WTC11 (cell line): ENCODE measurements around the gene NEURL1B. TPM values are rescaled to one million over a fixed set of nuclear protein-coding genes. Genes with fewer than 3 reads are reported as not detected.

Experiments used
- ATAC-seq: fragments of 200-7000 bp; cut with Tn5 transposase; 2 replicates; pipeline ENCODE4 v1.10.0; 2021; ENCODE audit warnings: mild to moderate bottlenecking, moderate library complexity
- CTCF ChIA-PET: fragments of 300-600 bp; sonication (Branson Sonifier 250); formaldehyde crosslinking; loops from one replicate; lab custom pipeline; 2021; ENCODE audit warnings: antibody characterized with exemption; lab: Charles Lee
- POLR2A ChIA-PET: fragments of 350-600 bp; sonication (Branson Sonifier 250); formaldehyde crosslinking; loops from one replicate; lab custom pipeline; 2021; ENCODE audit warnings: antibody characterized with exemption; lab: Charles Lee
- DNase-seq: peaks from one replicate; pipeline ENCODE4 v3.0.0; 2021; ENCODE audit warnings: low spot score
- H3K27ac Mint-ChIP-seq: 2 replicates; pipeline ENCODE4 v1.8.0; 2021; ENCODE audit warnings: mixed read lengths
- H3K27me3 Mint-ChIP-seq: 2 replicates; pipeline ENCODE4 v1.8.0; 2021; ENCODE audit warnings: low read depth, mild to moderate bottlenecking, moderate library complexity, mixed read lengths
- H3K36me3 Mint-ChIP-seq: 2 replicates; pipeline ENCODE4 v1.8.0; 2021; ENCODE audit warnings: mixed read lengths
- H3K4me1 Mint-ChIP-seq: 2 replicates; pipeline ENCODE4 v1.8.0; 2022; ENCODE audit warnings: mixed read lengths
- H3K4me3 Mint-ChIP-seq: 2 replicates; pipeline ENCODE4 v1.8.0; 2021; ENCODE audit warnings: mild to moderate bottlenecking, moderate library complexity, mixed read lengths
- H3K9me3 Mint-ChIP-seq: 2 replicates; pipeline ENCODE4 v1.8.0; 2021; ENCODE audit warnings: mixed read lengths
- CREB1 ChIP-seq: sonication (generic); formaldehyde crosslinking; IDR thresholded peaks from 2 replicates; pipeline ENCODE4 v1.8.0; 2023; ENCODE audit warnings: mild to moderate bottlenecking, missing genetic modification reagents
- FOXK1 ChIP-seq: sonication (generic); formaldehyde crosslinking; IDR thresholded peaks from 2 replicates; pipeline ENCODE4 v1.8.0; 2022; ENCODE audit warnings: mild to moderate bottlenecking, moderate library complexity, missing genetic modification reagents
- GTF2I ChIP-seq: fragments of 250-450 bp; sonication (Bioruptor Pico); conservative IDR thresholded peaks from 2 replicates; pipeline ENCODE4 v1.4.0; 2021; ENCODE audit warnings: mild to moderate bottlenecking
- HMGA2 ChIP-seq: fragments of 250-450 bp; sonication (Bioruptor Pico); IDR thresholded peaks from 2 replicates; pipeline ENCODE4 v1.4.0; 2021; ENCODE audit warnings: mild to moderate bottlenecking, moderate library complexity
- KAT7 ChIP-seq: sonication (generic); formaldehyde crosslinking; IDR thresholded peaks from 2 replicates; pipeline ENCODE4 v1.8.1; 2023; ENCODE audit warnings: missing genetic modification reagents, mild to moderate bottlenecking, borderline replicate concordance
- NFE2L1 ChIP-seq: sonication (generic); formaldehyde crosslinking; IDR thresholded peaks from 2 replicates; pipeline ENCODE4 v1.8.1; 2023; ENCODE audit warnings: missing genetic modification reagents
- NFYB ChIP-seq: sonication (generic); formaldehyde crosslinking; conservative IDR thresholded peaks from 2 replicates; pipeline ENCODE4 v1.8.0; 2022; ENCODE audit warnings: low read depth, missing genetic modification reagents
- NR3C1 ChIP-seq: sonication (generic); formaldehyde crosslinking; conservative IDR thresholded peaks from 2 replicates; pipeline ENCODE4 v1.8.1; 2023; ENCODE audit warnings: low read depth, mild to moderate bottlenecking, missing genetic modification reagents
- RORB ChIP-seq: fragments of 250-450 bp; sonication (Bioruptor Pico); IDR thresholded peaks from 2 replicates; pipeline ENCODE4 v1.9.0; 2021; ENCODE audit warnings: mild to moderate bottlenecking
- SMAD4 ChIP-seq: sonication (generic); formaldehyde crosslinking; IDR thresholded peaks from 2 replicates; pipeline ENCODE4 v1.8.0; 2022; ENCODE audit warnings: mild to moderate bottlenecking, missing genetic modification reagents
- ZBTB21 ChIP-seq: sonication (generic); formaldehyde crosslinking; IDR thresholded peaks from 2 replicates; pipeline ENCODE4 v1.8.1; 2023; ENCODE audit warnings: mild to moderate bottlenecking, missing genetic modification reagents, borderline replicate concordance
- total RNA-seq: library from RNA; stranded (reverse); gene quantifications from 3 replicates; pipeline ENCODE4 v1.2.3, GENCODE V29; 2021
- TF ChIP-seq, protein P1 (sequence below): fragments of 250-450 bp; sonication (Bioruptor Pico); IDR thresholded peaks from 2 replicates; pipeline ENCODE4 v1.8.0; 2021; ENCODE audit warnings: mild to moderate bottlenecking
- TF ChIP-seq, protein P2 (sequence below): sonication (generic); formaldehyde crosslinking; IDR thresholded peaks from 2 replicates; pipeline ENCODE4 v1.8.0; 2023; ENCODE audit warnings: mild to moderate bottlenecking, missing genetic modification reagents
- TF ChIP-seq, protein P3 (sequence below): sonication (generic); formaldehyde crosslinking; IDR thresholded peaks from 2 replicates; pipeline ENCODE4 v1.8.0; 2022; ENCODE audit warnings: missing genetic modification reagents
- TF ChIP-seq, protein P4 (sequence below): sonication (generic); formaldehyde crosslinking; IDR thresholded peaks from 2 replicates; pipeline ENCODE4 v1.8.1; 2022; ENCODE audit warnings: mild to moderate bottlenecking, moderate library complexity, missing genetic modification reagents
- TF ChIP-seq, protein P5 (sequence below): sonication (generic); formaldehyde crosslinking; conservative IDR thresholded peaks from 2 replicates; pipeline ENCODE4 v1.8.1; 2023; ENCODE audit warnings: mild to moderate bottlenecking, low read depth, missing genetic modification reagents, moderate library complexity
- TF ChIP-seq, protein P6 (sequence below): fragments of 250-450 bp; sonication (Bioruptor Pico); IDR thresholded peaks from 2 replicates; pipeline ENCODE4 v1.9.0; 2021; ENCODE audit warnings: moderate library complexity, mild to moderate bottlenecking, inconsistent platforms, borderline replicate concordance

The NEURL1B gene
- total RNA-seq, 1 experiment from 2014 or later = 9.8 TPM

DNA sequence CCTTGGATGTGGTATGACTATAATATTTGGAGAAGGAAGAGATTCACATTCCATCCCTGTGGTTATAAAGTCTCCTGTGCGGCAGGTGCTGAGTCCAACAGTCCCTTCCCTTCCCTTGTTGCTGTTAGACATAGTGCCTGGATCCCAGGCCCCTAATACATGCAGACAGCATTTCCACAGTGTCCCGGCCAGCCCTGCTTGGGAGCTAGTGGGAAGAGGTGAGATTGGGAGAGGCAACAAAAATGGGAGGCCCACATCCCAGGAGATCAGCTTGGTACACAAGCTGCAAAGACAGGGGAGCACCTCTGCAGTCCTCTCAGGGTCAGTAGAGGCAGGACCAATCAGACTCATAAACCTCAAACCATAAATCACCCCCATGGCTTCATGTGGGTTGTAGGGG lies 3.3 kb upstream of the NEURL1B start:
- Mint-ChIP-seq H3K4me3 (no peak overlapping the region), H3K36me3 (no peaks in the 10 kb centered on the region), H3K4me1 (peaks cover 37% of the 10 kb centered on the region), H3K27me3 (peaks cover 32% of the 10 kb centered on the region), H3K27ac (no peak overlapping the region), H3K9me3 (no peaks in the 10 kb centered on the region)
- TF ChIP-seq ZBTB21 (CRISPR knock-in tag) = no peak
- TF ChIP-seq HMGA2 (CRISPR knock-in tag) = no peak
- TF ChIP-seq GTF2I (CRISPR knock-in tag) = no peak
- no peak for TF ChIP-seq CREB1
- TF ChIP-seq, protein P1, sequence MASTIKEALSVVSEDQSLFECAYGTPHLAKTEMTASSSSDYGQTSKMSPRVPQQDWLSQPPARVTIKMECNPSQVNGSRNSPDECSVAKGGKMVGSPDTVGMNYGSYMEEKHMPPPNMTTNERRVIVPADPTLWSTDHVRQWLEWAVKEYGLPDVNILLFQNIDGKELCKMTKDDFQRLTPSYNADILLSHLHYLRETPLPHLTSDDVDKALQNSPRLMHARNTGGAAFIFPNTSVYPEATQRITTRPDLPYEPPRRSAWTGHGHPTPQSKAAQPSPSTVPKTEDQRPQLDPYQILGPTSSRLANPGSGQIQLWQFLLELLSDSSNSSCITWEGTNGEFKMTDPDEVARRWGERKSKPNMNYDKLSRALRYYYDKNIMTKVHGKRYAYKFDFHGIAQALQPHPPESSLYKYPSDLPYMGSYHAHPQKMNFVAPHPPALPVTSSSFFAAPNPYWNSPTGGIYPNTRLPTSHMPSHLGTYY (CRISPR knock-in tag) = no peak
- TF ChIP-seq, protein P2, sequence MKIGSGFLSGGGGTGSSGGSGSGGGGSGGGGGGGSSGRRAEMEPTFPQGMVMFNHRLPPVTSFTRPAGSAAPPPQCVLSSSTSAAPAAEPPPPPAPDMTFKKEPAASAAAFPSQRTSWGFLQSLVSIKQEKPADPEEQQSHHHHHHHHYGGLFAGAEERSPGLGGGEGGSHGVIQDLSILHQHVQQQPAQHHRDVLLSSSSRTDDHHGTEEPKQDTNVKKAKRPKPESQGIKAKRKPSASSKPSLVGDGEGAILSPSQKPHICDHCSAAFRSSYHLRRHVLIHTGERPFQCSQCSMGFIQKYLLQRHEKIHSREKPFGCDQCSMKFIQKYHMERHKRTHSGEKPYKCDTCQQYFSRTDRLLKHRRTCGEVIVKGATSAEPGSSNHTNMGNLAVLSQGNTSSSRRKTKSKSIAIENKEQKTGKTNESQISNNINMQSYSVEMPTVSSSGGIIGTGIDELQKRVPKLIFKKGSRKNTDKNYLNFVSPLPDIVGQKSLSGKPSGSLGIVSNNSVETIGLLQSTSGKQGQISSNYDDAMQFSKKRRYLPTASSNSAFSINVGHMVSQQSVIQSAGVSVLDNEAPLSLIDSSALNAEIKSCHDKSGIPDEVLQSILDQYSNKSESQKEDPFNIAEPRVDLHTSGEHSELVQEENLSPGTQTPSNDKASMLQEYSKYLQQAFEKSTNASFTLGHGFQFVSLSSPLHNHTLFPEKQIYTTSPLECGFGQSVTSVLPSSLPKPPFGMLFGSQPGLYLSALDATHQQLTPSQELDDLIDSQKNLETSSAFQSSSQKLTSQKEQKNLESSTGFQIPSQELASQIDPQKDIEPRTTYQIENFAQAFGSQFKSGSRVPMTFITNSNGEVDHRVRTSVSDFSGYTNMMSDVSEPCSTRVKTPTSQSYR (CRISPR knock-in tag) = no peak
- no peak for TF ChIP-seq SMAD4 (CRISPR knock-in tag)
- ATAC-seq (no peak), DNase-seq (no peak)
- ChIA-PET CTCF (interaction anchor here (0.6 to 2.5 kb wide), 4 partner anchors 9 to 77 kb away, joined by 3 to 12 read pairs (median 3); no protein-coding TSS in a partner anchor), POLR2A (no interaction called here)

DNA sequence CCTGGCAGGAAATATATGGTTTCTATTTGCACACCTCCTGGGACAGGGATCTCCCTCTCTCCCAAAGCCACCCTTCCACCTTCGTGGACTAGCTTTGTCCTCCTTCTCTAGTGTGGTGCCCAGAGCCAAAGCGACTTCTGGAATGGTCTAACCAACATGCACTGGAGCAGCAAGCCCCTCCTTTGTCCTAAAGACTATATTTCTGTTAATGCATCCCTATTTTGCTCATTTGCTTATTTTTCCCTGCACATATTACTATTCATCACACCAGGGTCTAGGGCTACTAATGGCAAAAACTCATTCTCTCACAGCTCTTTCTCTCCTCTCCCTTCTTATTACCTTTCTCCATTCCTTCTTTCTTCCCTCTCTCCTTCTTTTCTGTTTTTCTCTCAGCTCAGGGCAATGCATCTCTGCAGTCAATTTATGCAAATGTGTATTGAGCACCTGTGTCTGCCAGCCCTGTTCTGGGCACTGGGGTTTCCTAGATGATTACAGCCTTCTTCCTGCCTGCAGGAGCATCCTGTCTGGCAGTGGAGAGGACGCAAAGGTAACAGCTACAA lies 2.8 kb upstream of the NEURL1B start:
- POLR2A ChIA-PET = no interaction called here
- CTCF ChIA-PET = interaction anchor here (0.6 to 2.5 kb wide), 5 partner anchors 8 to 176 kb away, joined by 3 to 12 read pairs (median 3); no protein-coding TSS in a partner anchor
- H3K4me1 Mint-ChIP-seq = peaks cover 41% of the 10 kb centered on the region
- ATAC-seq (no peak), DNase-seq (no peak)
- H3K9me3 Mint-ChIP-seq = no peaks in the 10 kb centered on the region
- TF ChIP-seq NR3C1 (CRISPR knock-in tag) (no peak), FOXK1 (no peak)
- TF ChIP-seq, protein P3, sequence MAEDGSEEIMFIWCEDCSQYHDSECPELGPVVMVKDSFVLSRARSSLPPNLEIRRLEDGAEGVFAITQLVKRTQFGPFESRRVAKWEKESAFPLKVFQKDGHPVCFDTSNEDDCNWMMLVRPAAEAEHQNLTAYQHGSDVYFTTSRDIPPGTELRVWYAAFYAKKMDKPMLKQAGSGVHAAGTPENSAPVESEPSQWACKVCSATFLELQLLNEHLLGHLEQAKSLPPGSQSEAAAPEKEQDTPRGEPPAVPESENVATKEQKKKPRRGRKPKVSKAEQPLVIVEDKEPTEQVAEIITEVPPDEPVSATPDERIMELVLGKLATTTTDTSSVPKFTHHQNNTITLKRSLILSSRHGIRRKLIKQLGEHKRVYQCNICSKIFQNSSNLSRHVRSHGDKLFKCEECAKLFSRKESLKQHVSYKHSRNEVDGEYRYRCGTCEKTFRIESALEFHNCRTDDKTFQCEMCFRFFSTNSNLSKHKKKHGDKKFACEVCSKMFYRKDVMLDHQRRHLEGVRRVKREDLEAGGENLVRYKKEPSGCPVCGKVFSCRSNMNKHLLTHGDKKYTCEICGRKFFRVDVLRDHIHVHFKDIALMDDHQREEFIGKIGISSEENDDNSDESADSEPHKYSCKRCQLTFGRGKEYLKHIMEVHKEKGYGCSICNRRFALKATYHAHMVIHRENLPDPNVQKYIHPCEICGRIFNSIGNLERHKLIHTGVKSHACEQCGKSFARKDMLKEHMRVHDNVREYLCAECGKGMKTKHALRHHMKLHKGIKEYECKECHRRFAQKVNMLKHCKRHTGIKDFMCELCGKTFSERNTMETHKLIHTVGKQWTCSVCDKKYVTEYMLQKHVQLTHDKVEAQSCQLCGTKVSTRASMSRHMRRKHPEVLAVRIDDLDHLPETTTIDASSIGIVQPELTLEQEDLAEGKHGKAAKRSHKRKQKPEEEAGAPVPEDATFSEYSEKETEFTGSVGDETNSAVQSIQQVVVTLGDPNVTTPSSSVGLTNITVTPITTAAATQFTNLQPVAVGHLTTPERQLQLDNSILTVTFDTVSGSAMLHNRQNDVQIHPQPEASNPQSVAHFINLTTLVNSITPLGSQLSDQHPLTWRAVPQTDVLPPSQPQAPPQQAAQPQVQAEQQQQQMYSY = peak; percentile 75
- no peaks in the 10 kb centered on the region for H3K36me3 Mint-ChIP-seq
- H3K27ac Mint-ChIP-seq = no peak overlapping the region
- H3K4me3 Mint-ChIP-seq = no peak overlapping the region
- peaks cover 37% of the 10 kb centered on the region for H3K27me3 Mint-ChIP-seq

DNA sequence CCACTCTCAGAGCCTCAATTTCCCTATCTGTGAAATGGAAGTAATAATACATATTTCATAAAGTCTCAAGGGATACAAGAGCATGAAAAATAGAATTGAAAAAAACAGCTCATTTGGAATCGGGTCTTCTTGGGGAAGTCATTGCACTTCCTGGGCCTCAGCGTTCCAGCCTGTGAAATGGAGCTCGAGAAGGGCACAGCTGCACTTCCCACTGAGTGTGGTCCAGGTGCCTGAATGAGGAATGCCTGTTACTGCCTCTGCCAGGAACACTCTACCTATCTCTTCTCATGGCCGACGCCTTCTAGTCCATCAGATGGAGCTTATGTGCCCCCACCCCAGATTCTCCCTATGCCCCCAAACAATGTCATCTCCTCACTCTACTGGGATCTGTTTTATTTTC lies 924 bp upstream of the NEURL1B start:
- no peak for ATAC-seq
- ChIA-PET CTCF (interaction anchor here (0.5 to 1.9 kb wide), 7 partner anchors 12 to 189 kb away, joined by 3 to 13 read pairs (median 4); no protein-coding TSS in a partner anchor), POLR2A (no interaction called here)
- DNase-seq = no peak
- H3K4me1 Mint-ChIP-seq = peaks cover 59% of the 10 kb centered on the region
- H3K9me3 Mint-ChIP-seq = no peaks in the 10 kb centered on the region
- H3K27me3 Mint-ChIP-seq = peaks cover 40% of the 10 kb centered on the region
- TF ChIP-seq, protein P4, sequence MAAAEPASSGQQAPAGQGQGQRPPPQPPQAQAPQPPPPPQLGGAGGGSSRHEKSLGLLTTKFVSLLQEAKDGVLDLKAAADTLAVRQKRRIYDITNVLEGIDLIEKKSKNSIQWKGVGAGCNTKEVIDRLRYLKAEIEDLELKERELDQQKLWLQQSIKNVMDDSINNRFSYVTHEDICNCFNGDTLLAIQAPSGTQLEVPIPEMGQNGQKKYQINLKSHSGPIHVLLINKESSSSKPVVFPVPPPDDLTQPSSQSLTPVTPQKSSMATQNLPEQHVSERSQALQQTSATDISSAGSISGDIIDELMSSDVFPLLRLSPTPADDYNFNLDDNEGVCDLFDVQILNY (CRISPR knock-in tag) = no peak
- no peak for TF ChIP-seq NFE2L1
- TF ChIP-seq, protein P5, sequence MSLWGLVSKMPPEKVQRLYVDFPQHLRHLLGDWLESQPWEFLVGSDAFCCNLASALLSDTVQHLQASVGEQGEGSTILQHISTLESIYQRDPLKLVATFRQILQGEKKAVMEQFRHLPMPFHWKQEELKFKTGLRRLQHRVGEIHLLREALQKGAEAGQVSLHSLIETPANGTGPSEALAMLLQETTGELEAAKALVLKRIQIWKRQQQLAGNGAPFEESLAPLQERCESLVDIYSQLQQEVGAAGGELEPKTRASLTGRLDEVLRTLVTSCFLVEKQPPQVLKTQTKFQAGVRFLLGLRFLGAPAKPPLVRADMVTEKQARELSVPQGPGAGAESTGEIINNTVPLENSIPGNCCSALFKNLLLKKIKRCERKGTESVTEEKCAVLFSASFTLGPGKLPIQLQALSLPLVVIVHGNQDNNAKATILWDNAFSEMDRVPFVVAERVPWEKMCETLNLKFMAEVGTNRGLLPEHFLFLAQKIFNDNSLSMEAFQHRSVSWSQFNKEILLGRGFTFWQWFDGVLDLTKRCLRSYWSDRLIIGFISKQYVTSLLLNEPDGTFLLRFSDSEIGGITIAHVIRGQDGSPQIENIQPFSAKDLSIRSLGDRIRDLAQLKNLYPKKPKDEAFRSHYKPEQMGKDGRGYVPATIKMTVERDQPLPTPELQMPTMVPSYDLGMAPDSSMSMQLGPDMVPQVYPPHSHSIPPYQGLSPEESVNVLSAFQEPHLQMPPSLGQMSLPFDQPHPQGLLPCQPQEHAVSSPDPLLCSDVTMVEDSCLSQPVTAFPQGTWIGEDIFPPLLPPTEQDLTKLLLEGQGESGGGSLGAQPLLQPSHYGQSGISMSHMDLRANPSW (CRISPR knock-in tag) = no peak
- TF ChIP-seq RORB (CRISPR knock-in tag) = no peak
- TF ChIP-seq, protein P6, sequence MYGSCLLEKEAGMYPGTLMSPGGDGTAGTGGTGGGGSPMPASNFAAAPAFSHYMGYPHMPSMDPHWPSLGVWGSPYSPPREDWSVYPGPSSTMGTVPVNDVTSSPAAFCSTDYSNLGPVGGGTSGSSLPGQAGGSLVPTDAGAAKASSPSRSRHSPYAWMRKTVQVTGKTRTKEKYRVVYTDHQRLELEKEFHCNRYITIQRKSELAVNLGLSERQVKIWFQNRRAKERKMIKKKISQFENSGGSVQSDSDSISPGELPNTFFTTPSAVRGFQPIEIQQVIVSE = no peak
- TF ChIP-seq NFYB (CRISPR knock-in tag) = no peak
- TF ChIP-seq KAT7 (CRISPR knock-in tag) = no peak
- no peaks in the 10 kb centered on the region for H3K36me3 Mint-ChIP-seq
- no peak overlapping the region for H3K27ac Mint-ChIP-seq
- H3K4me3 Mint-ChIP-seq = peak overlapping the region; percentile 64
